Measurements from ENCODE around the gene SCAF4.

DNA sequence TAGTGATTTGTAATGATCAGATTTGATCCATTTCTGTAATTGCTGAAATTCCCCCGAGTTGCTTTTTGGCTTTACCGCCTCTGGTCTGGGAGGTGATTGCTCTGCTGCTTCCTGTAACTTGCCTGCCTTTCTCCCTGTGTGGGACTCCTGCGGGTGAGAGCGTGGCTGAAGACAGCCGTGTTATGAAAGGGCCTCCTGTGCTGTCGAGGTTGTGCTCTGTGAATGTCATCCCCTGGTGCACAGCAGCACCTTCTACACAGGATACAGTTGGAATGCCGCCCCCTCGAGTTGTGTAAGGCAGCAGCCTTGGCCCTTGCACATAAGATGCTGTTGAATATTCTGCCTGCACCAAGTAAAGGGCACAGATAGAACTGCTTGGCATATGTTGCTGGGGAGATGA, 66.5 kb downstream of the SCAF4 start:
- TF ChIP-seq, protein P1, sequence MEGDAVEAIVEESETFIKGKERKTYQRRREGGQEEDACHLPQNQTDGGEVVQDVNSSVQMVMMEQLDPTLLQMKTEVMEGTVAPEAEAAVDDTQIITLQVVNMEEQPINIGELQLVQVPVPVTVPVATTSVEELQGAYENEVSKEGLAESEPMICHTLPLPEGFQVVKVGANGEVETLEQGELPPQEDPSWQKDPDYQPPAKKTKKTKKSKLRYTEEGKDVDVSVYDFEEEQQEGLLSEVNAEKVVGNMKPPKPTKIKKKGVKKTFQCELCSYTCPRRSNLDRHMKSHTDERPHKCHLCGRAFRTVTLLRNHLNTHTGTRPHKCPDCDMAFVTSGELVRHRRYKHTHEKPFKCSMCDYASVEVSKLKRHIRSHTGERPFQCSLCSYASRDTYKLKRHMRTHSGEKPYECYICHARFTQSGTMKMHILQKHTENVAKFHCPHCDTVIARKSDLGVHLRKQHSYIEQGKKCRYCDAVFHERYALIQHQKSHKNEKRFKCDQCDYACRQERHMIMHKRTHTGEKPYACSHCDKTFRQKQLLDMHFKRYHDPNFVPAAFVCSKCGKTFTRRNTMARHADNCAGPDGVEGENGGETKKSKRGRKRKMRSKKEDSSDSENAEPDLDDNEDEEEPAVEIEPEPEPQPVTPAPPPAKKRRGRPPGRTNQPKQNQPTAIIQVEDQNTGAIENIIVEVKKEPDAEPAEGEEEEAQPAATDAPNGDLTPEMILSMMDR (conservative IDR thresholded peaks at IDR 0.05) = no peak
- no peak for TF ChIP-seq ZFX (IDR thresholded peaks at IDR 0.05)

All from C4-2B (cell line).